GM19455 (cell line): ENCODE results near the gene SLC49A3.

ENCODE experiments used
- ATAC-seq: cut with Tn5 transposase; IDR thresholded peaks from one replicate; pipeline ENCODE4 v1.9.1; 2021; ENCODE audit not compliant: unreplicated experiment

Gene SLC49A3

DNA sequence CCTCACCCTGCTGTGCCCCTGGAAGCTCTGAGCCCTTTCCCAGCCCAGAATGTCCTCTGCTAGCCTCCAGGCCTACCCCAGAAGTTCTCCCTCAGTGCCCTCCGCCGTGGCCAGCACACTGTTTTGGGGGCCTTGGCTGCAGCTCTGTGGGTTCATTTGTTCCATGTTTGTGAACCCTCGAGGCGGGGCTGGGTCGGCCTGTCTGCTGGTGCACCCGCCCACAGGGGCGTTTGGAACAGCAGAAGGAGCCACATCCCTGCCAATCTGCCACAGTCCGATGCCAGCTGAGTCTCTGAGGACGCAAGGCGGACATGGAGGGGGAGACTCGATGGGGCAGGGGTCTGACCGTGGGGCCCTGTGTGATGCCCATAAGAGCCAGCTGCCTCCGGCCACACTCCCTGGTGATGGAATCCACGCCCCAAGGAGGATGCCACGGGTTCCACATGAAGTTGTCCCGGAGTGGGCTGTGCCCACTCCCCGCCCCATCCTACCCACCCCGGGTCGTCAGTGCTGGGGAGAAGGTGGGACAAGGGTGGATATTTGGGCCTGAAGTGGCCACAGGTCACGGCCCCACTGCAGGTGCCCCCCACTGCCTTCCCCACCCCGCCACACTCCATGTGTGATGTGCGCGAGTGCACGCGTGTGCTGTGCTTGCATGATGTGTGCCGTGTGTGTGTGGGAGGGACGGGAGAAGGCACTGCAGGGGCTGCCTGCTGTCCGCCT is 22.0 kb downstream of the SLC49A3 start:
- ATAC-seq, result no peak

DNA sequence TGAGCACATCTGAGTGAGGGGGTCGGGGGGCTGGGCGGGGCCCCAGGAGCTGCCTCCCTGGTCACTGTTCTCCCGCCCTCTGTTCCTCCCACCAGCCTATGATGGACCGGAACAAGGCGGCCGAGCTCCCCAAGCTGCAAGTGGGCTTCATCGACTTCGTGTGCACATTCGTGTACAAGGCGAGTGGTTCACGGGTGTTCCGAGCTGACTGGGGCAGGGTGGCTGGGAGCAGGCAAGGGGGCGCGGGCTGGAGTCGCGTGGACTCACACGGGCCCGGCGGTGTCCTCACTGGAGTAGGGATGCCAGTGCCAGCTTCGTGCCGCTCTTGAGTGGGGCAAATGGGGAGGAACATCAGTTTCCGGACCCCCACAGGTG is 22.5 kb downstream of the SLC49A3 start:
- no peak for ATAC-seq

DNA sequence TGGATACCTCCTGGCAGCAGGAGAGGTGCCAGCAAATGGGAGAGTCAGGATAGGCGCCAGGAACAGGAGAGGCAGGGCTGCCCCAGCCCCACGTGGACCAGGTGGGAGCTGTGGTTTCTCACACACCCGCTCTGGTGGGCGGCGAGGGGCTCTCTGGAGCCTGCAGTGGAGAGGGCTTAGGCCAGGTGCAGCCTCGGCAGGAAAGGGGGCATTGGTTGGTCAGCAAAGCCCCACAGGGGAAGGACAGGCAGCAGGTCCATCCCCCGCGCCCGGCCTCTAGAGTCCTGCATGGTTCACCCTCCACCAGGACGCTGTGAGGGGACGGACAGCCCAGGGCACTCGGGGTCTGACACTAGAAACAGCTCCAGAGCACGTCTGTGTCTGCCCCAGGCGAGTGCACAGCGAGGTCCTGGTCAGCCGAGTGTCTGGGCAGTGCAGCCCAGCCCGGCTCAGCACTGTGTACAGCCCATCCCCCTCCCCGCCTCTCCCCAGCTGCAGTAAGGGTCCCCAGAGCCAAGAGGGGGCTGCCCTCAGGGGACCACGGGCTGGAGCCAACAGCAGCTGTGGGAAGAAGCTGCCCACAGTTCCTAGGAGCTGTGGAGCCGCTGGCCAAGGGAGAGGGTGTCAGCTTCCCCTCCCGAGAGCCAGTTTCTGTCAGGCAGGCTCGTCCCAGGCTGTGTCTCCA is 23.1 kb downstream of the SLC49A3 start:
- no peak for ATAC-seq

GRCh38 chr4:665381-665750 is 23.6 kb downstream of the SLC49A3 start:
- no peak for ATAC-seq

- no peak for ATAC-seq
These were observed 24.2 kb downstream of the SLC49A3 start for GRCh38 chr4:664713-665231.

- ATAC-seq, result peak; percentile 61
These were observed 25.2 kb downstream of the SLC49A3 start for GRCh38 chr4:663438-664428.

- ATAC-seq, result no peak
These were observed 25.9 kb downstream of the SLC49A3 start for GRCh38 chr4:663046-663437.

DNA sequence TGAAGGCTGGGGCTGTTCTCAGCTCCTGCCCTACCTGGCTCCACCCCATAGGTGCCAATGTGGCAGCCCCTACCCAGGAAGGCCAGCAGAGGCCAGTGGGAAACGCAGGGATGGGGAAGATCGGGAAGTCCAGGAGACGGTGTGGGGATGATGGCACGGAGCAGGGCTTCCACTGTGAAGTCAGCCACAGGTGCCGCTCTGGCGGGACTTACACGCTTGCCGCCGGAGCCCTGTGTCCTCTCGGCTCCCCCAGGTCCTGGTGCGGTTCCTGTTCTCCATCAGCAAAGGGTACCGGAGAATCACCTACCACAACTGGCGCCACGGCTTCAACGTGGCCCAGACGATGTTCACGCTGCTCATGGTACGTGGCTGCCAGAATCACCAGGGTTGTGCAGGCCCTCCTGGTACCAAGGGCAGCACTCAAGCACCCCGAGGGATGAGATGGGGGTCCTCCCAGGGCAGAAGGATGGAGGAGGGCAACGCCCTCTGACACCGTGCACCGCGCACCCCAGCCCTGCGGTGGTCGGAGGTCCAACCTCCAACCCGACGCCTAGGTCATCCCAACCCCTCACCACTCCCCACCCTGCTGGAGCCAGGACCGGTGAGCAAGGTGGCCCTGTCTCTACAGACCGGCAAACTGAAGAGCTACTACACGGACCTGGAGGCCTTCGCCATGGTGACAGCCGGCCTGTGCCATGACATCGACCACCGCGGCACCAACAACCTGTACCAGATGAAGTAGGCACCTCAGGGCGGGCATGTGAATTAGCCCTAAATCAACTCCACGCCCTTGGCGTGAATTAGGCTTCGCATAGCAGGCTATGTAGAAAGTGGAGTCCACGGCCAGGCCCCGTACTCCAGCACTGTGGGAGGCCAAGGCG is 26.8 kb downstream of the SLC49A3 start:
- ATAC-seq, result no peak

GRCh38 chr4:661231-661630 is 27.7 kb downstream of the SLC49A3 start:
- no peak for ATAC-seq

- no peak for ATAC-seq
These were observed 28.6 kb downstream of the SLC49A3 start for GRCh38 chr4:660401-660800.

- no peak for ATAC-seq
These were observed 29.1 kb downstream of the SLC49A3 start for GRCh38 chr4:659851-660250.

GRCh38 chr4:658681-659667 is 30.0 kb downstream of the SLC49A3 start:
- no peak for ATAC-seq

- no peak for ATAC-seq
These were observed 30.9 kb downstream of the SLC49A3 start for GRCh38 chr4:657834-658667.

DNA sequence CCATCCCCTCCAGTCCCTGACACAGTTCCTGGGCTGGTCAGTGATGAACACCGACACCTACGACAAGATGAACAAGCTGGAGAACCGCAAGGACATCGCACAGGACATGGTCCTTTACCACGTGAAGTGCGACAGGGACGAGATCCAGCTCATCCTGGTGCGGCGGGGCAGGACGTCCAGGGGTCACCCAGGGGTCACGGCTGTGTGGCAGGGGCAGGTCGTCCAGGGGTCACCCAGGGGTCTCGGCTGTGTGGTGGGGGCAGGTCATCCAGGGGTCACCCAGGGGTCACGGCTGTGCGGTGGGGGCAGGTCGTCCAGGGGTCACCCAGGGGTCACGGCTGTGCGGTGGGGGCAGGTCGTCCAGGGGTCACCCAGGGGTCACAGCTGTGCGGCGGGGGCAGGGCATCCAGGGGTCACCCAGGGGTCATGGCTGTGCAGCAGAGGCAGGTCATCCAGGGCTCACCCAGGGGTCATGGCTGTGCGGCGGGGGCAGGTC is 31.6 kb downstream of the SLC49A3 start:
- ATAC-seq, result no peak

DNA sequence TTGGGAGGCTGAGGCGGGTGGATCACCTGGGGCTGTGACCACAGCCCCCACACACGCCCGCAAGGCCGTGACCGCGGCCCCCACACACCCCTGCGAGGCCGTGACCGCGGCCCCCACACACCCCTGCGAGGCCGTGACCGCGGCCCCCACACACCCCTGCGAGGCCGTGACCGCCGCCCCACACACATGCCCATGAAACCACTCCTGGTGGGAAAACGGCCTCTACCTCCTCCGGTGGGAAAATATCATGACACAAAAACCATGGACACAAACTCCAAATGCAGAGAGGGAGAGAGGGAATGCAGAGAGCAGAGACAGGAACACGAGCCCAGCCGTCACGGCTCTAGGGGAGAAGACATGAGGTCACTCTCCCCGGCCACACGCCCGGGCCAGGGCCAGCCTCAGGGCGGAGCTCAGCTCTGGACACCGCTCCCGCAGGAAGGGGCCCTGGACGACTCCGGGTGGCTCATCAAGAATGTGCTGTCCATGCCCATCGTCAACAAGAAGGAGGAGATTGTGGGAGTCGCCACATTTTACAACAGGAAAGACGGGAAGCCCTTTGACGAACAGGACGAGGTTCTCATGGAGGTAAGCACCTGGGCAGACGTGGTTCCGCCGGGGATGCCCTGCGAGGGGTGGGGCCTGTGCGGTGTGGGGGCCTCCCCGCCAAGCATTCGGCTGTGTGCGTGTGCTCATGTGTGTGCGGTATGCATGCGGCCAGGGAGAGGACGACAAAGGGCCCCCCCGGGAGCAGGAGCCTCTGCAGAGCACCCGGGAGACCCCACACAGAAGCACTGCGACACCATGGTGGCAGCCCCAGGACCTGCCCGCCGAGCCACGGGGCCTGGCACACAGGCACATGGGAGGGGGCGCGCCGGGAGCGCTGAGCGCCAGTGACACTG is 32.3 kb downstream of the SLC49A3 start:
- ATAC-seq, result no peak

DNA sequence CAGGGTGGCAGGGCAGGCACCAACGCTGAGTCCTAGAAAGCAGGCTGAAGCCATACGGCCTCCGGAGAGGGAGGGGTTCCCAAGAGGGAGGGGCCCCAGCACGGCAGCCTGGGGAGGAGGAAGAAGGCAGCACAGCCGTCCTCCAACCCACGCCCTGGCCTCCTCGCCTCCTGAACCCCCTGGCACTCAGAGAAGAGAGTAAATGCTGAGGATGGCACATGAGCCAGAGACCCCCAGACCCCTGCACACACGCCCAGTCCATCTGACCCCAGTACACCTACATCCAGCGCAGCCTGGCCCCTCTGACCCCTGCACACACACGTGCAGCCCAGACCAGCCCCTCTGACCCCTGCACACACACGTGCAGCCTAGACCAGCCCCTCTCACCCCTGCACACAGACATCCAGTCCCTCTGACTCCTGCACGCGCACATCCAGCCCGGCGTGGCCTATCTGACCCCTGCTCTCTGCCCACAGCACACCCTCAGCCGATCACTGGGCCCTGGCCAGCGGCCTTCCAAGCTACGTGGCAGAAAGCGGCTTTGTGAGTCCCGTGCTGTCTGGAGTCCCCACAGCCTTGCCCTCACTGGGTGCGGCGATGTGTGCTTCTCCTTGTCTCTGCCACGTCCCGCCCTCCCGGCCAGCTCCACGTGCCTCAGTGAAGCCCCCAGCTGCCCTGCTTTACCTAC is 33.3 kb downstream of the SLC49A3 start:
- no peak for ATAC-seq
